HCT116 (cell line): ENCODE results near the gene WNK4. TPM values are rescaled to one million over a fixed set of nuclear protein-coding genes. Genes with fewer than 3 reads are reported as not detected.

Source experiments
- ATAC-seq: fragments of 200-7000 bp; cut with Tn5 transposase; 2 replicates; pipeline ENCODE4 v1.9.1; 2020; ENCODE audit warnings: mild to moderate bottlenecking, moderate library complexity
- BruUV-seq: library from RNA; stranded (reverse); fragments of 400-500 nt; replicated peaks from 2 replicates; lab custom pipeline; 2021; lab: Mats Ljungman, UMichigan
- CTCF ChIA-PET: fragments of 300-600 bp; sonication (Branson Sonifier 250); formaldehyde crosslinking; loops from one replicate; lab custom pipeline; 2021; ENCODE audit warnings: antibody characterized with exemption; lab: Charles Lee
- POLR2A ChIA-PET: fragments of 300-600, 350-600 bp; sonication (Branson Sonifier 250); formaldehyde crosslinking; loops from one replicate; lab custom pipeline; 2021; ENCODE audit warnings: antibody characterized with exemption; lab: Charles Lee
- RAD21 ChIA-PET, 2 experiments: fragments of 300-600 bp; sonication (Branson Sonifier 250); formaldehyde crosslinking; loops; one replicate each; lab custom pipeline; 2023; ENCODE audit warnings: low total read pairs in 2 of 2; ENCODE audit not compliant: uncharacterized antibody in 2 of 2, unreplicated experiment in 2 of 2, low non-redundant PET in 1 of 2; lab: Charles Lee
- DNase-seq: peaks from one replicate; pipeline ENCODE4 v3.0.0-alpha.2; 2010; ENCODE audit warnings: low read depth, low spot score
- H2AFZ ChIP-seq: fragments of 200-600 bp; shearing (Covaris generic), sonication (generic); 2 replicates; pipeline ENCODE4 v1.6.1; 2017; ENCODE audit warnings: low read depth, mixed run types, mixed read lengths, antibody characterized with exemption, low read length; ENCODE audit not compliant: poor library complexity, severe bottlenecking
- H3K27ac ChIP-seq: 2 replicates; pipeline ENCODE4 v1.5.1; 2012; ENCODE audit warnings: low read depth, low read length
- H3K27me3 ChIP-seq: fragments of 200-600 bp; sonication (generic); 2 replicates; pipeline ENCODE4 v1.6.1; 2016; ENCODE audit warnings: mixed run types, low read length, mixed read lengths; ENCODE audit not compliant: insufficient read depth
- H3K36me3 ChIP-seq, 2 experiments: fragments of 200-500 bp in 1 of 2; fragments of 200-600 bp in 1 of 2; sonication (Bioruptor generic) in 1 of 2; sonication (generic) in 1 of 2; 2 replicates each; pipeline versions ENCODE4 v1.5.1 to v1.6.1; 2014 to 2016; ENCODE audit warnings: low read length in 2 of 2, inconsistent platforms in 1 of 2, mixed read lengths in 1 of 2, mixed run types in 1 of 2; ENCODE audit not compliant: insufficient read depth in 2 of 2, control insufficient read depth in 1 of 2
- H3K4me1 ChIP-seq, 2 experiments: fragments of 200-600 bp in 1 of 2; sonication (generic) in 1 of 2; 2 replicates each; pipeline versions ENCODE4 v1.5.1 to v1.6.1; 2012 to 2017; ENCODE audit warnings: low read length in 2 of 2, inconsistent platforms in 1 of 2, mild to moderate bottlenecking in 1 of 2, mixed read lengths in 1 of 2, mixed run types in 1 of 2, moderate library complexity in 1 of 2; ENCODE audit not compliant: insufficient read depth in 2 of 2, control insufficient read depth in 1 of 2
- H3K4me2 ChIP-seq: fragments of 200-600 bp; sonication (generic); 2 replicates; pipeline ENCODE4 v1.6.1; 2017; ENCODE audit warnings: mixed run types, low read length, mixed read lengths
- H3K4me3 ChIP-seq, 2 experiments: fragments of 200-600 bp in 1 of 2; sonication (generic) in 1 of 2; replicated peaks in 1 of 2; 2 replicates each; pipeline ENCODE4 v1.5.1; 2011 to 2016; ENCODE audit warnings: low read length in 2 of 2, control low read depth in 1 of 2, low read depth in 1 of 2, mild to moderate bottlenecking in 1 of 2, mixed read lengths in 1 of 2, mixed run types in 1 of 2
- H3K79me2 ChIP-seq: fragments of 200-600 bp; sonication (generic); 2 replicates; pipeline ENCODE4 v1.6.1; 2017; ENCODE audit warnings: mild to moderate bottlenecking, mixed run types, low read length, moderate library complexity, mixed read lengths; ENCODE audit not compliant: insufficient read depth
- H3K9ac ChIP-seq: fragments of 200-600 bp; sonication (generic); 2 replicates; pipeline ENCODE4 v1.6.1; 2016; ENCODE audit warnings: low read length, mixed read lengths
- H3K9me2 ChIP-seq: fragments of 200-600 bp; sonication (generic), shearing (Covaris generic); 2 replicates; pipeline ENCODE4 v1.6.1; 2017; ENCODE audit warnings: mixed run types, mild to moderate bottlenecking, moderate library complexity; ENCODE audit not compliant: insufficient read depth
- H3K9me3 ChIP-seq, 2 experiments: fragments of 200-500 bp in 1 of 2; fragments of 200-600 bp in 1 of 2; sonication (Bioruptor generic) in 1 of 2; sonication (generic) in 1 of 2; 2 replicates each; pipeline ENCODE4 v1.6.1; 2014 to 2017; ENCODE audit warnings: low read length in 2 of 2, mixed read lengths in 2 of 2, inconsistent platforms in 1 of 2, low read depth in 1 of 2, mild to moderate bottlenecking in 1 of 2, mixed run types in 1 of 2, moderate library complexity in 1 of 2; ENCODE audit not compliant: control insufficient read depth in 1 of 2, insufficient read depth in 1 of 2
- H4K20me1 ChIP-seq: fragments of 200-600 bp; sonication (generic), shearing (Covaris generic); 2 replicates; pipeline ENCODE4 v1.6.1; 2017; ENCODE audit warnings: mixed run types, mild to moderate bottlenecking, moderate library complexity; ENCODE audit not compliant: insufficient read depth
- ATF3 ChIP-seq: IDR thresholded peaks from 2 replicates; pipeline ENCODE4 v1.6.1; 2012
- CBX3 ChIP-seq: IDR thresholded peaks from 2 replicates; pipeline ENCODE4 v1.6.1; 2012; ENCODE audit warnings: low read depth
- EZH2 ChIP-seq: fragments of 200-600 bp; sonication (generic); IDR thresholded peaks from 2 replicates; pipeline ENCODE4 v1.6.1; 2017; ENCODE audit warnings: antibody characterized with exemption, mixed run types
- EZH2phosphoT487 ChIP-seq: fragments of 200-600 bp; IDR thresholded peaks from 2 replicates; pipeline ENCODE4 v1.6.1; 2018; ENCODE audit warnings: antibody characterized with exemption, borderline replicate concordance
- FOSL1 ChIP-seq: IDR thresholded peaks from 2 replicates; pipeline ENCODE4 v1.6.1; 2012; ENCODE audit warnings: low read depth
- JUND ChIP-seq: IDR thresholded peaks from 2 replicates; pipeline ENCODE4 v1.6.1; 2012
- POLR2A ChIP-seq: IDR thresholded peaks from 2 replicates; pipeline ENCODE4 v1.7.0; 2011; ENCODE audit warnings: borderline replicate concordance; ENCODE audit not compliant: insufficient read depth, insufficient read length; ENCODE audit errors: extremely low read depth
- POLR2AphosphoS5 ChIP-seq: IDR thresholded peaks from 2 replicates; pipeline ENCODE4 v1.6.1; 2011; ENCODE audit warnings: mild to moderate bottlenecking, low read depth, low read length, moderate library complexity
- RAD21 ChIP-seq: IDR thresholded peaks from 2 replicates; pipeline ENCODE4 v1.6.1; 2012; ENCODE audit warnings: low read depth, mild to moderate bottlenecking
- SIN3A ChIP-seq: IDR thresholded peaks from 2 replicates; pipeline ENCODE4 v1.6.1; 2012; ENCODE audit warnings: low read depth
- SP1 ChIP-seq: IDR thresholded peaks from 2 replicates; pipeline ENCODE4 v1.6.1; 2012; ENCODE audit warnings: low read depth
- SRF ChIP-seq: IDR thresholded peaks from 2 replicates; pipeline ENCODE4 v1.6.1; 2012; ENCODE audit warnings: low read depth
- YY1 ChIP-seq: IDR thresholded peaks from 2 replicates; pipeline ENCODE4 v1.6.1; 2011; ENCODE audit warnings: low read length, low read depth, moderate library complexity, mild to moderate bottlenecking; ENCODE audit not compliant: insufficient replicate concordance; ENCODE audit errors: extremely low read depth
- ZFX ChIP-seq: fragments of 450-650 bp; IDR thresholded peaks from 2 replicates; pipeline ENCODE4 v1.6.1; 2017
- ZNF274 ChIP-seq: fragments of 200-500 bp; sonication (Bioruptor generic); IDR thresholded peaks from 2 replicates; pipeline ENCODE4 v1.6.1; 2014; ENCODE audit warnings: mild to moderate bottlenecking, low read depth, low read length, inconsistent platforms
- intact Hi-C: fragments of 100-400 bp; cut with micrococcal nuclease; formaldehyde crosslinking; loops from 2 replicates; pipeline ENCODE4 v1.10.0; 2022
- total RNA-seq: library from RNA; stranded (reverse); gene quantifications from one replicate; pipeline ENCODE4 v1.2.1, GENCODE V29; 2021; ENCODE audit not compliant: unreplicated experiment

WNK4 gene
- total RNA-seq, 1 experiment from 2014 or later = 4.5 TPM

GRCh38 chr17:42833767-42834422 is 53.5 kb downstream of the WNK4 start:
- Histone ChIP-seq H3K36me3 (peaks cover 16 to 32% of the 10 kb centered on the region in 2 experiments; a peak in 3 of 4 replicates), H3K27ac (peak overlapping the region; percentile 80), H3K9ac (peak overlapping the region; percentile 98), H4K20me1 (no peaks in the 10 kb centered on the region), H3K4me3 (peak overlapping the region; percentile 89 to 93), H3K9me3 (no peaks in the 10 kb centered on the region), H3K4me1 (peaks cover 12 to 19% of the 10 kb centered on the region in 2 experiments; a peak in 3 of 4 replicates), H3K79me2 (peaks cover 52% of the 10 kb centered on the region), H3K4me2 (peak overlapping the region; percentile 92), H3K9me2 (no peaks in the 10 kb centered on the region), H3K27me3 (no peaks in the 10 kb centered on the region), H2AFZ (no peak overlapping the region)
- ChIA-PET CTCF (interaction anchor here (1.0 to 1.9 kb wide), 3 partner anchors 9 to 10 kb away, joined by 3 to 6 read pairs (median 3); partner anchors contain the start of gene BECN1), RAD21 (no interaction called here), POLR2A (interaction anchor here (0.5 to 1.8 kb wide), 3 partner anchors 10 to 107 kb away, joined by 3 to 7 read pairs (median 3); partner anchors contain the start of gene BECN1)
- no peak for DNase-seq
- peak; percentile 21; the same call in 1 of the 2 replicates for ATAC-seq
- intact Hi-C loops = no loop called here
- BruUV-seq = TSS peak; percentile 68
- TF ChIP-seq EZH2phosphoT487 (no peak), SP1 (no peak), SRF (no peak), ZFX (0 out of 2 replicates have a peak, but pooled peaks have one; percentile 33), JUND (no peak), CBX3 (no peak), YY1 (no peak), ZNF274 (no peak)

DNA sequence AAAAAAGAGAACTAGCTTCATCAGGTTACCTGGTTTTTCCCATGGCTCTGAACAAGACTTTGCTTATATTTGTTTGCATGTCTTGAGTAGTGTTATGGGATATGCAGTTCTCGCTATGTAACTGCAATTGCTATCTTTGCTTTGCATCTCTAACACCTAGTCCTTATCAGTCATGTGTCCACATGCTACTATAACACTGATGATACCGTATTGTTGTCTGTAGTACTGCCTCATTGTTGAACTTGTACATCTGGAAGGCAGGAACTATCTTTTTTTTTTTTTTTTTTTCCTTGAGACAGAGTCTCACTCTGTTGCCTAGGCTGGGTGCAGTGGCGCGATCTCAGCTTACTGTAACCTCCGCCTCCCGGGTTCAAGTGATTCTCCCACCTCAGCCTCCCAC is 55.3 kb downstream of the WNK4 start:
- peaks cover 25 to 44% of the 10 kb centered on the region in 2 experiments for H3K36me3 ChIP-seq

More for the DNA sequence above, 55.3 kb downstream of the WNK4 start:
- no peak overlapping the region for H2AFZ ChIP-seq
- no peak overlapping the region for H3K9ac ChIP-seq
- ATAC-seq (no peak), DNase-seq (no peak)
- no peak overlapping the region for H3K4me3 ChIP-seq
- ChIA-PET RAD21 (no interaction called here), POLR2A (no interaction called here), CTCF (no interaction called here)
- H3K79me2 ChIP-seq = peaks cover 60% of the 10 kb centered on the region
- no peaks in the 10 kb centered on the region for H3K27me3 ChIP-seq
- H3K4me2 ChIP-seq = no peak overlapping the region
- no peaks in the 10 kb centered on the region for H3K9me3 ChIP-seq
- H3K27ac ChIP-seq = no peak overlapping the region
- intact Hi-C loops = no loop called here
- TF ChIP-seq RAD21 (no peak), FOSL1 (no peak), POLR2AphosphoS5 (no peak), SIN3A (no peak), ATF3 (no peak), POLR2A (no peak), JUND (no peak), EZH2 (no peak)
- H4K20me1 ChIP-seq = no peaks in the 10 kb centered on the region
- H3K9me2 ChIP-seq = no peaks in the 10 kb centered on the region
- H3K4me1 ChIP-seq = peaks cover 12 to 19% of the 10 kb centered on the region in 2 experiments; a peak in 3 of 4 replicates
- BruUV-seq = no TSS peak
